Adrenal gland (tissue), 5 donors: ENCODE data around the gene CTRB2.
A peak's percentile ranks its signal among the peaks of the same experiment; 100 is the strongest.

Experiments
- POLR2A ChIP-seq, 2 donors: fragments of 450-650 bp; IDR thresholded peaks; one replicate each; pipeline ENCODE4 v1.6.1; 2017; ENCODE audit warnings: antibody characterized with exemption in 2 of 2, mild to moderate bottlenecking in 2 of 2, moderate library complexity in 1 of 2
- TF ChIP-seq, protein P1 (sequence below), 6 experiments: fragments of 450-650 bp in 4 of 6; fragments of 200-600 bp in 2 of 6; sonication (generic) in 1 of 6; IDR thresholded peaks; 1 replicate in 5 of 6; 2 replicates in 1 of 6; pipeline versions ENCODE4 v1.5.1 to v1.8.0; 2016 to 2021; ENCODE audit warnings: antibody characterized with exemption in 6 of 6, mild to moderate bottlenecking in 2 of 6, moderate library complexity in 1 of 6
- donor health status: DM: no; HTN: no; CAD: no.

DNA sequence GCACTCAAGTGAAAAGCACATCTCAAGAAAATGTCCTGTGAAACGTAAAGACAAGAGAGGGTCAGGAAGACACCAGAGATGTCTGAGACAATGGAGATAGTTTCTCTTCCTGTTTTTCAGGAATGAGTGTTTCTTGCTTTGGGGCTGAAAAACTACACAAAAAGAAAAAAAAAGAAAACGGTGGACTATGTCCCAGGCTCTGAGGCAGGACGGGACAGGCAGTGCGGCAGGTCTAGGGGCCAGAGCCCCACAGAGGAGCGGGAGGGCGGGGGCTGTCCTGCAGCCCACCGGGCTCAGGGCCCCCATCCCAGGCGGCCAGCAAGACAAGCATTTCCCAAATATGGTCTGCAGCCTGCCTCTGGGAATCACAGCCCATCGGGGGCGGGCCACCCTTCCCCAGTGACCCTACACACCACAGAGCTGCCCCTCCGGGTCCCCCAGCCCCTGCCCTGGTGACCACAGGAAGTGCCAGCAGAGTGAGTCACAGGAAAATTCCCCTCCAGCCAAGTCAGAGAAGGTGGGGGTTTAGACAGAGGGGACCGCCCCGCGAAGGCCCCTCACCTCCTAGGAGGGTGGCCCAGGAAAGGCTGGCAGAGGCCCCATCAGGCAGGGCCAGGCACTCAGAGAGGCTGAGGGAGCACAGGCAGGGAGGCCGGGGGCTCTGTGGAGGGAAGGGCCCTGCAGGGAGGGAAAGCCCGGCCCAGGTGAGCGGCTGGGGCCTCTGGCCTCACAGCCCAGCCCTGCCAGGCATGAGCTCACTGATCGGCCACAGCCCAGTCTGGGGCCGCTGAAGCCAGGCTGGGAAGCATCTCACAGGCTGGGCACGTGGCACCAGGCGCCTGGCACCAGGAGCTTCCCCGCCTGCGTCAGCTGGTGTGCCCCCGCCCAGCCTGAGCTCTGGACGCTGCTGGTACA lies 38.1 kb upstream of the CTRB2 start:
- TF ChIP-seq, protein P1, sequence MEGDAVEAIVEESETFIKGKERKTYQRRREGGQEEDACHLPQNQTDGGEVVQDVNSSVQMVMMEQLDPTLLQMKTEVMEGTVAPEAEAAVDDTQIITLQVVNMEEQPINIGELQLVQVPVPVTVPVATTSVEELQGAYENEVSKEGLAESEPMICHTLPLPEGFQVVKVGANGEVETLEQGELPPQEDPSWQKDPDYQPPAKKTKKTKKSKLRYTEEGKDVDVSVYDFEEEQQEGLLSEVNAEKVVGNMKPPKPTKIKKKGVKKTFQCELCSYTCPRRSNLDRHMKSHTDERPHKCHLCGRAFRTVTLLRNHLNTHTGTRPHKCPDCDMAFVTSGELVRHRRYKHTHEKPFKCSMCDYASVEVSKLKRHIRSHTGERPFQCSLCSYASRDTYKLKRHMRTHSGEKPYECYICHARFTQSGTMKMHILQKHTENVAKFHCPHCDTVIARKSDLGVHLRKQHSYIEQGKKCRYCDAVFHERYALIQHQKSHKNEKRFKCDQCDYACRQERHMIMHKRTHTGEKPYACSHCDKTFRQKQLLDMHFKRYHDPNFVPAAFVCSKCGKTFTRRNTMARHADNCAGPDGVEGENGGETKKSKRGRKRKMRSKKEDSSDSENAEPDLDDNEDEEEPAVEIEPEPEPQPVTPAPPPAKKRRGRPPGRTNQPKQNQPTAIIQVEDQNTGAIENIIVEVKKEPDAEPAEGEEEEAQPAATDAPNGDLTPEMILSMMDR (IDR thresholded peaks at IDR 0.05): no peak
- TF ChIP-seq POLR2A (IDR thresholded peaks at IDR 0.05): peak; percentile 21 to 57
